DND-41 (cell line): ENCODE data around the gene ACSF3.

Source experiments
- ATAC-seq: fragments of 200-7000 bp; cut with Tn5 transposase; 3 replicates; pipeline ENCODE4 v1.9.1; 2021; ENCODE audit warnings: low read depth; ENCODE audit not compliant: insufficient read depth
- DNase-seq: peaks from one replicate; pipeline ENCODE4 v3.0.0-alpha.2; 2020
- H2AFZ ChIP-seq: 2 replicates; pipeline ENCODE4 v1.6.0; 2012; ENCODE audit warnings: low read depth, low read length
- H3K27ac ChIP-seq: 2 replicates; pipeline ENCODE4 v1.5.1; 2012; ENCODE audit warnings: low read length, inconsistent platforms
- H3K27me3 ChIP-seq: fragments of 200-600 bp; sonication (generic); 2 replicates; pipeline ENCODE4 v1.6.0; 2012; ENCODE audit warnings: low read length, mild to moderate bottlenecking, inconsistent platforms; ENCODE audit not compliant: insufficient read depth, poor library complexity
- H3K36me3 ChIP-seq: 2 replicates; pipeline ENCODE4 v1.5.1; 2012; ENCODE audit warnings: low read length, inconsistent platforms; ENCODE audit not compliant: insufficient read depth
- H3K4me1 ChIP-seq: 2 replicates; pipeline ENCODE4 v1.5.1; 2012; ENCODE audit warnings: mild to moderate bottlenecking, low read length; ENCODE audit not compliant: insufficient read depth
- H3K4me2 ChIP-seq: 2 replicates; pipeline ENCODE4 v1.6.0; 2012; ENCODE audit warnings: mild to moderate bottlenecking, moderate library complexity, low read length, inconsistent platforms; ENCODE audit not compliant: insufficient read depth
- H3K4me3 ChIP-seq, 2 experiments: fragments of 200-600 bp in 1 of 2; shearing (Covaris generic) in 1 of 2; 2 replicates each; pipeline ENCODE4 v1.5.1; 2012 to 2016; ENCODE audit warnings: inconsistent platforms in 2 of 2, low read length in 2 of 2, mild to moderate bottlenecking in 2 of 2, low read depth in 1 of 2, moderate library complexity in 1 of 2
- H3K79me2 ChIP-seq: 2 replicates; pipeline ENCODE4 v1.6.0; 2012; ENCODE audit warnings: low read length, inconsistent platforms; ENCODE audit not compliant: insufficient read depth
- H3K9ac ChIP-seq: 2 replicates; pipeline ENCODE4 v1.6.0; 2012; ENCODE audit warnings: low read depth, mild to moderate bottlenecking, inconsistent platforms, low read length, moderate library complexity
- H3K9me3 ChIP-seq: 2 replicates; pipeline ENCODE4 v1.5.1; 2012; ENCODE audit warnings: low read length, moderate library complexity, mild to moderate bottlenecking, inconsistent platforms; ENCODE audit not compliant: insufficient read depth, severe bottlenecking
- H4K20me1 ChIP-seq: 2 replicates; pipeline ENCODE4 v1.6.0; 2012; ENCODE audit warnings: low read length; ENCODE audit not compliant: insufficient read depth
- CTCF ChIP-seq: IDR thresholded peaks from 2 replicates; pipeline ENCODE4 v1.5.1; 2012; ENCODE audit warnings: borderline replicate concordance, low read length, moderate library complexity, mild to moderate bottlenecking; ENCODE audit not compliant: poor library complexity, severe bottlenecking; ENCODE audit errors: extremely low read depth
- EZH2 ChIP-seq: IDR thresholded peaks from 3 replicates; pipeline ENCODE4 v1.6.1; 2012; ENCODE audit warnings: borderline replicate concordance, low read depth, mild to moderate bottlenecking, moderate library complexity, low read length, inconsistent platforms; ENCODE audit not compliant: severe bottlenecking

Gene ACSF3

GRCh38 chr16:89189358-89190025 lies 95.8 kb downstream of the ACSF3 start:
- Histone ChIP-seq H3K4me1 (peaks cover 5% of the 10 kb centered on the region), H2AFZ (no peak overlapping the region), H3K9me3 (no peaks in the 10 kb centered on the region), H3K79me2 (no peaks in the 10 kb centered on the region), H4K20me1 (peaks cover 20% of the 10 kb centered on the region), H3K36me3 (no peaks in the 10 kb centered on the region), H3K4me3 (no peak overlapping the region), H3K27ac (no peak overlapping the region), H3K4me2 (no peak overlapping the region), H3K9ac (no peak overlapping the region), H3K27me3 (no peaks in the 10 kb centered on the region)
- TF ChIP-seq EZH2 = no peak
- no peak for TF ChIP-seq CTCF
- DNase-seq = no peak
- no peak for ATAC-seq

- no peak overlapping the region for H2AFZ ChIP-seq
- no peaks in the 10 kb centered on the region for H3K27me3 ChIP-seq
- peaks cover 5% of the 10 kb centered on the region for H3K4me1 ChIP-seq
- ATAC-seq = no peak
- H3K4me3 ChIP-seq = no peak overlapping the region
- H3K36me3 ChIP-seq = no peaks in the 10 kb centered on the region
- no peak overlapping the region for H3K27ac ChIP-seq
- peaks cover 20% of the 10 kb centered on the region for H4K20me1 ChIP-seq
- DNase-seq = no peak
- TF ChIP-seq EZH2 (no peak), CTCF (no peak)
- H3K9me3 ChIP-seq = no peaks in the 10 kb centered on the region
- no peak overlapping the region for H3K9ac ChIP-seq
- no peaks in the 10 kb centered on the region for H3K79me2 ChIP-seq
- H3K4me2 ChIP-seq = no peak overlapping the region
Measured at GRCh38 chr16:89190150-89190958, 96.7 kb downstream of the ACSF3 start.

- ATAC-seq (no peak), DNase-seq (no peak)
- Histone ChIP-seq H3K9ac (no peak overlapping the region), H3K4me3 (no peak overlapping the region), H2AFZ (no peak overlapping the region), H3K27me3 (no peaks in the 10 kb centered on the region), H4K20me1 (peaks cover 20% of the 10 kb centered on the region), H3K36me3 (no peaks in the 10 kb centered on the region), H3K27ac (no peak overlapping the region), H3K4me2 (no peak overlapping the region), H3K79me2 (no peaks in the 10 kb centered on the region), H3K9me3 (no peaks in the 10 kb centered on the region), H3K4me1 (peaks cover 5% of the 10 kb centered on the region)
- no peak for TF ChIP-seq EZH2
- TF ChIP-seq CTCF = no peak
Measured at GRCh38 chr16:89191033-89191900, 97.6 kb downstream of the ACSF3 start.
